HG03135 (cell line): ENCODE data around the gene INSIG1.

Experiments used
- ATAC-seq: cut with Tn5 transposase; IDR thresholded peaks from one replicate; pipeline ENCODE4 v1.9.1; 2021; ENCODE audit warnings: mild to moderate bottlenecking, moderate library complexity; ENCODE audit not compliant: unreplicated experiment

Gene INSIG1

DNA sequence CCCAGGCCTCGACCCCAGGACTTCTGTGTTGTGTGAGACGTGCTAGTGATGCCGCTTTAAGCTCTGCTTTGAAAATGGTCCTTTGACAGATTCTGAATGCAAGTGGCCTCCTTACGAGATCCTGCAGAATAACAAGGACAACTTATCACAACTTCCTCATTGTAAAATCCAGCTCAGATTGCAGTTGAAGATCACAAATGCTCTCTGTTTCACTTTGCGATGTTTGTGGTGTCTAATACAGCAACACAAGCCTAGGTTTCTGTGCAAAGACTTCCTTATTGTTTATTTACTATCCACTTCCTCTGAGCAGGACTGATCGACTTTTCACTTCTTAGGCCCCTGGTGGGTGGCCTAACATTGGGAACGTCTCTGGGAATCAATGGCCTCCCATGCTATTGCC is 31.7 kb upstream of the INSIG1 start:
- ATAC-seq: no peak

DNA sequence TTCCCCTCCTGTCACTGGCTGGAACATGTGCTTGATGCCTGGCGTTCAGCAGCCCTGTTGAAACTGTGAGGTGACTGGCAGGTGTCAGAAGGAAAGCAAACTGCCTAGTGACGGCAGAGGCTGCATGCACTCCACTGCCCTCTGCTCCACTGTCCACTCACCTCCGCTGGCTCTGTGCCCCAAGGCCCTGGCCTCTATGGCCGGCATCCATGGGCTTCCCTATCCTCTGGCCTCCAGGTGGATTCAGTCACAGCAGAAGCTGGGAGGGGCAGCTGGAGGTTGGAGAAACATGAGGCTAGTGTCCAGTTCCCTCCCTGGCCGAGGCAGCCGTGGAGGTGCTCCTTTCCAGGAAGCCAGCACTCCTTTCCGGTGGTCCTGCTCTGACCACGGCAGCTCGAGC is 31.2 kb upstream of the INSIG1 start:
- ATAC-seq: no peak

- ATAC-seq: no peak
Observed at GRCh38 chr7:155267023-155267422, 30.7 kb upstream of the INSIG1 start.

GRCh38 chr7:155267436-155267835 is 30.2 kb upstream of the INSIG1 start:
- ATAC-seq: no peak

DNA sequence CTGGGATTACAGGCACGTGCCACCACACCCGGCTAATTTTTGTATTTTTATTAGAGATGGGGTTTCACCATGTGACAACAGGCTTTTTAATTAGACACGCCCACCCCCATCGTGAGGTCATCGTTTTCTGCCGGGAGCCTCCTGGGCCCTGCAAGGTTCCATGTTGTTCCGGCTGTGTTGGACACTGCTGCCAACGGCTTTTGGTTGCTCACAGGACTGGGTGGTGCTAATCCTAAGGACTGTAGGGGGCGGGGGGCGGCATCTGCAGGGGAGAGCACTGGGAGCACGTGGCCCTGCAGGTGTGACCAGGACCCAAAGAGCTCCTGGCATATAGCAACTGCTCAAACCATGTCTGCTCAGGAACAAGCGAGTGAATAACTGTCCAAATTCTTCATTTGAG is 29.5 kb upstream of the INSIG1 start:
- ATAC-seq: no peak

DNA sequence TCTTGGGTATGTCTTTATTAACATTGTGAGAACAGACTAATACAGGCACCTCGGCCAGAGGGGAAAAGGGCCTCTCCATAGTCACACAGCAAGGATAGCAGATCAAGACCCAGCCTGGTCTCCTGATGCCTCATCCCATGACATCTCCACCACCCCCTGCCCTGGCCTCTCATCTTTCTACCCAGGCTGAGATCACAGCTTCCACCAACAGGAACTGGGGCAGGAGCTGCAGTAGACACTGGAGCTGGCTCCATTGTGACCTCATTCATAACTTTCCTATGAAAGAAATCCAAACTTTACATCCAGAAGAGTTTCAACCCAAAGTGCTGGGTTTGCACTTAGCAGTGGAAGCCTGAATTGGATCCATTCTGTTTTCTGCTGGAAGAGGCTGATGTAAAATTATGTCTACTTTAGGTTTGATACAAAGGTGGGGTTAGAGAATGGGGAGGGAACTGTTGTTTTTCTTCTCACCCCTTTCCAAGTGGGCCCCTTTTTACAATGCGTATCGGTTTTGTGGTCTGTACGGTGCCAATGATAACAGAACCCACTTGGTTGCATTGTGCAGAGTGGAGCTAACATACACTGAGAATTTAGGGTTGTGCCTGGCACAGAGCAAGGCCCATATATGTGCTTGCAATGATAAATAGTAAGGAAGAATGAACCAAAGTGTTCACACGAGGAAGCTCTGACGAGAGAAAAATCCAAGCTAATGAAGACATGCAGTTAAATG is 28.6 kb upstream of the INSIG1 start:
- no peak for ATAC-seq

GRCh38 chr7:155269766-155270585 is 27.7 kb upstream of the INSIG1 start:
- ATAC-seq: no peak

- no peak for ATAC-seq
Observed at GRCh38 chr7:155270861-155271260, 26.8 kb upstream of the INSIG1 start.

DNA sequence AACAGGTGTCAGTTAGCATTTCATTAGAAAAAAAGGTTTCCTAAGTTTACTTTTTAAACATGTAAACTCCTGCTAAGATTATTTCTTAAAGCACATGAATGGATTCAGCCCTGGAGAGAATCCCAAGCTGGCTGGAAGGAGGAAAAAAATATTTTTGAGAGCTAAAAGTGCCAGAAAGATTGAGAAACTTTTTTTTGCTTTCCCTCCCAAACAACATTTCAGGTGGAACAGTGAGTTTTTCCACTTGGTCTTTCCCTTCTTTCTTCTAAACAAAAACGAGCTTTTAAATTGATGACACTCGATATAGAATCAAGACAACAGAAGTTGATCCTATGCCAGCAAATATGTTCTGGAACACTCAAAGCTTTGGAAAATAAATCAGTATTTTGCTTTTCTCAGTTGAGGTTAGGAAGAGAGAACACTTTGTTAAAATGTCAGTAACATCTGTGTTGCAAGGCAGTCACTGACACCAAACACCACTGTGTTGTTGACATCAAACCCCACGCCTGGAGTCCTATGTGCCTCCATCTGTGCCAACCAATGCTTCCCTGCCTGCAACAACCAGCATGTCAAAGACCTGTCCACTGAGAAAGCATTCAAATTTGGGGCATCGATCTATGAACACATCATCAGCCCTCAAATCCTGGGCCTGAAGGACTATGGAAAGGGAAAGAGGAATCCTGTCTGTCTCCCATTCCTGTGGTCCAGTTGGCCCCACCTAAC is 22.9 kb upstream of the INSIG1 start:
- ATAC-seq: no peak

- ATAC-seq: no peak
Observed at GRCh38 chr7:155276042-155276799, 21.5 kb upstream of the INSIG1 start.

DNA sequence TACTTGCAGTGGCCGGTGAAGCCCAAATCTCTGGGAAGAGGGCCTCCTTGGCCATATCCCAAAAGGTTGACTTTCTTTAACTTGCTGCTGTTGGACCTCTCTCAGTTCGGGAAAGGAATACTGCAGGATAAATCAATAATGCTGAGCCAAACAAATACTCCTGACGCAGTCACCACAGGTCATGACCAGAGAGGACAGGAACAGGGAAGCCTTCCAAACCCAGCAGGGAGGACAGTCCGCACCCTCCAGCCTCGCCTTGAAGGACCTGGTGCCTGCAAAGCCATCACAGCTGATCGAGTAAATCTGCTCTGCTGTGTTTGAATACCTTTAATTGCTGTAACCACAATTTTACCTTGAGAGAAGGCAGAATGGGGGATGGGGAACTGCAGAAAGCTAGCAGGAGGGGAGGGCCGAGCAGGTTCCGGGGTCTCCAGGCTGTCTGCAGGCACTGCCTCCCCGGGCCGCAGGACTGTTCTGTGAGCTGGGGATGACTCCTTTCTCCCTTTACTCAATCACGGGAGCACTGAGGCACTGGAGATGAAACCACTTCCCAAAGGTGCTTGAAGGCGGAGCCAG is 20.8 kb upstream of the INSIG1 start:
- ATAC-seq: no peak

DNA sequence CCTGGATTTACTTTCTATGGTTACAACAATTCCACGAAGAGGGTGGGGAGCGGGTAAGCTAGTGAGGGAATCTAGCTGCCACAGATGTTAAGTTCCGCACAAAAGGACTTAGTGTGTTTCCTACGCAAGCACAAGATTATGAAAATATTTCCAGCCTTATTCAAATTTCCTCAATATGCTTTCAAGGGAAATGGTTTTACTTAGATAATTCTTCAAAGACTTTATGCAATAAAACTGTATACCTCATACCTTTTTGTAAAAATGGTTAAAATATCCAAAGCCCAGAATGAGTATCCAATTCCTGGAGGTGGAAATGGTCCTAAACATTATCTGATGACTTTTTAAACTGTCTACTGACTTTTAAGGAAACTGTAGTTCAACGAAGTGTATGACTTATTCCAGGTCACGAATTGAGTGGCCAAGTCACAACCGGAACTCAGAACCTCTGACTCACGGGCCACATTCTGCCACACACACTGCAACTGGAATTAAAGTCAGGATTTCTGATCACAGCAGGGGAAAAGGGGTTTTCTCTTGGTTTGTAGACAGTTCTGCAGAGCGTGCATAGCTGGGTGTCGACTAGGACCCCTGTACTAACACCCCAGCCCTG is 20.2 kb upstream of the INSIG1 start:
- no peak for ATAC-seq

GRCh38 chr7:155278921-155279320 is 18.8 kb upstream of the INSIG1 start:
- no peak for ATAC-seq

DNA sequence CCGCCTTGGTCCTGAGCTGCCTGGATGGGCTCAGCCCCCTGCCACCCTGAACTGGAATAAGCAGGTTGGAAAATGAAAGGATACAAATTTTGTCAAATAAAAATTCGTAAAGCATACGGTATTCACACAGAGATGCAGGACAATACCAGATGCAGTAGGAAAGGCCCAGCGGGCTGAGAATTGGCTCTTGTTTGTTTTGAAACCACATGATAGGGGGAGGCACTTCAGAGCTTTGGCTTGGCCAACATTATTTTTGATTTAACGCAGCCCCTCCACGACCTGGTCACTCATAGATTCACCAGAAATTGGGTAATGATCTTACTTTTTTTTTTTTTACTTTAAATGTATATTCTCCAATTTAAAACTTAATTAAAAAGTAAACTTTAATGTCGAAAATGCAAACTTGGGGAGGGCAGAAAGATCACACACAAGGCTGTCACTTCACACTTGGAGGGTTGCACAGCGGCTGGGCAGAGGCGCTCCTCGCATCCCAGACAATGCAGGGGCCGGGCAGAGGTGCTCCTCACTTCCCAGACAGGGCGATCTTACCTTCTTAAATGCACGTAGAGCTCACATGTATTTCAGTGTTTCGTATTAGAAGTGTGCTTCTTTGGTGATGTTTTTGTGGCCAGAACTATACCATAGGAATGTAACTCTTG is 17.8 kb upstream of the INSIG1 start:
- ATAC-seq: no peak

DNA sequence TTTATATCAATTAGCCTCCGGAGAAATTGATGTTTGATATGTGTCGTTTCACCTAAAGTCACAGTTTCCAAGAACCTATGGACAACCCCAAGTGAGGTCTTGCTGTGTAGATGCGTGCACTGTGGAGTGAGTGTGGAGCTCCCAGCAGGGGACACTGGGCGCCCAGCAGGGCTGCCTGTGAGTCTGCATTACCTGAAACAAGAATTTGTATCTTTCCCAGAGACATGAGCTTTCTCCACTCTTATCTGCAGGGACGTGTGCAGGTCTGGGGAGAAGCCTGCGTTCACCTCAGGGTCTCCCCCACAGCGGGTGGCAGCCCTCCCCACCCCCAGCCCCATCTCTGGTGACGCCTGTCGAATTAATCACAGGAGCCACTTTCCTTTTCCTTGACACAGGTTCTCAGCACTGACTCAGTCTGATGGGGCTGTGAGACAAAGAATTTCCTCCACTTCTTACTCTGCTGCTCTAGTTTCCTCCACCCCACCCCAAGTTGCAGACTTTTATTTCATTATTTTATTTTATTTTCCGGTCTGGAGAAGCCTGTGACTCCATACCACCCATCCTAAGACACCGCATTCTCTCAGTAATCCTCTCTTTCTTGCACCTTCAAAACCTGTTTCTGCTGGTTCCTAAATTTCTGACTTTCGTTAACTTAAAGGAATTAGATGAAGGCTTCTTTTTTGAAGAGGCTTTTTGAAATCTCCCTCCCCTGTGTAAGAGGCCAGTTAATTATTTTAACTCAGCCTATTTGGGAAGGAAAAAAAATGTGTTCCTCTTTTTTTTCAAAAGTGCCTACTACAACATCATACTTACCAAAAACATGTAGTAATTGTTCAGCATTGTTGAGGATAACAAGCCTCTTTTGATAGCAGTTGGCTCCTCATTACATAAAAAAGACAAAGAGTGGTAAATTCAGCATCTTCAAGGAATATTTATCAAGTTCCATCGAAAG is 17.0 kb upstream of the INSIG1 start:
- no peak for ATAC-seq

- ATAC-seq: no peak
Observed at GRCh38 chr7:155281398-155281969, 16.2 kb upstream of the INSIG1 start.

- no peak for ATAC-seq
Observed at GRCh38 chr7:155282671-155283070, 15.0 kb upstream of the INSIG1 start.

DNA sequence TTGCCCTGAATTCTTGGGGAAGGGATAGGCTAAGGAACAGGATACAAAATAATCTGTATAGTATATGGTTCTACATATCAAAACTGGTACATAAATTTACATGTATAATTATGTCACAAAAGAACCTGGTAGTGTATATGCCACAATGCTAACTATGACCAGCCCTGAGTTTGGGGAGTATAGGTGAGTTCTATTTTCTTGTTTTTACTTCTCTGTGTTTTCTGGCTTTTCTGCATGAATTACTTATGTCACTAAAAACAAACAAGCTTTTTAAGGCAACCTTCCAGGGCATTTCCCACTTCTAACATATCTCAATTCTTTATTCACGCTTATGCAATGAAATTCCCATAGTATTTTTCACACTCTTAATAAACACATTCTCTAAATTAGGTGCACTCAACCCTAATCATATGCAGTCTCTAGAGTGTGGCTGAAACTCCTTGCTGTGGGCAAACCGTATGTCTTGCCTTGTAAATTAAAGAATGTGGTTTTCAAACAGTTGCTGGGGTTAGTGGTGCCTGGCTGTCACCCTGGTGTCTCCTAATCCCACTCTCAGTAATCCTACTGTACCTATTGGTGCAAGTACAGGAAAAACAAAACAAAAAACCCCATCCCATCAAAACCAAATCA is 14.0 kb upstream of the INSIG1 start:
- peak; percentile 73 for ATAC-seq
